Smooth muscle cell of the brain vasculature (primary cell): ENCODE data around the gene SMAGP.
"Not testable (repeated sequence)": the region's sequence is repeated elsewhere in the genome, so short reads cannot be mapped to it uniquely, and the experiment has no call there.

Experiments
- DNase-seq: peaks from one replicate; pipeline ENCODE4 v3.0.0-alpha.2; 2012; ENCODE audit warnings: low read depth, low spot score

SMAGP gene

GRCh38 chr12:51270067-51270950 lies at the start of gene SMAGP:
SMAGP (minus strand) TSS chr12:51270415; CDS start chr12:51269278, 1,137 bp downstream.
- no peak for DNase-seq

GRCh38 chr12:51318846-51319599 lies 48.8 kb upstream of the SMAGP start:
- DNase-seq, result no peak

- DNase-seq, result not testable (repeated sequence)
Observed at GRCh38 chr12:51318057-51318806, 48.0 kb upstream of the SMAGP start.

- no peak for DNase-seq
Observed at GRCh38 chr12:51311389-51311788, 41.2 kb upstream of the SMAGP start.

GRCh38 chr12:51307655-51308593 lies 37.7 kb upstream of the SMAGP start:
- no peak for DNase-seq

GRCh38 chr12:51306507-51306906 lies 36.3 kb upstream of the SMAGP start:
- no peak for DNase-seq

- DNase-seq, result not testable (repeated sequence)
Observed at GRCh38 chr12:51300768-51301167, 30.6 kb upstream of the SMAGP start.

GRCh38 chr12:51295651-51296050 lies 25.4 kb upstream of the SMAGP start:
- DNase-seq, result no peak

- not testable (repeated sequence) for DNase-seq
Observed at GRCh38 chr12:51294097-51294496, 23.9 kb upstream of the SMAGP start.

- DNase-seq, result no peak
Observed at GRCh38 chr12:51293696-51294095, 23.5 kb upstream of the SMAGP start.

GRCh38 chr12:51291603-51292513 lies 21.6 kb upstream of the SMAGP start:
- DNase-seq, result not testable (repeated sequence)

- DNase-seq, result no peak
Observed at GRCh38 chr12:51285843-51286242, 15.6 kb upstream of the SMAGP start.

GRCh38 chr12:51281202-51281924 lies 11.1 kb upstream of the SMAGP start:
- DNase-seq, result no peak

- no peak for DNase-seq
Observed at GRCh38 chr12:51275088-51275487, 4.9 kb upstream of the SMAGP start.

GRCh38 chr12:51272810-51273209 lies 2.6 kb upstream of the SMAGP start:
- DNase-seq, result not testable (repeated sequence)

- DNase-seq, result no peak
Observed at GRCh38 chr12:51270951-51271518, 820 bp upstream of the SMAGP start.

GRCh38 chr12:51269174-51270066 lies 795 bp downstream of the SMAGP start:
- DNase-seq, result no peak

- DNase-seq, result no peak
Observed at GRCh38 chr12:51265024-51265423, 5.2 kb downstream of the SMAGP start.
